SK-N-SH (cell line): ENCODE results near the gene ZNF407. TPM values are rescaled to one million over a fixed set of nuclear protein-coding genes. Genes with fewer than 3 reads are reported as not detected.
A peak's percentile ranks its signal among the peaks of the same experiment; 100 is the strongest.

ENCODE experiments used
- CTCF ChIA-PET: fragments of 300-600, 350-600 bp; formaldehyde crosslinking; extraction: SDS; loops from one replicate; lab custom pipeline; 2021; lab: Yijun Ruan, JAX
- POLR2A ChIA-PET: fragments of 350-600 bp; sonication (Branson Sonifier 250); formaldehyde crosslinking; extraction: SDS; loops from one replicate; lab custom pipeline; 2020; ENCODE audit warnings: antibody characterized with exemption, inconsistent platforms; lab: Yijun Ruan, JAX
- DNase-seq: peaks from one replicate; pipeline ENCODE4 v3.0.0; 2012
- H2AFZ ChIP-seq: fragments of 200-600 bp; sonication (generic); 2 replicates; pipeline ENCODE4 v1.8.1; 2016; ENCODE audit warnings: antibody characterized with exemption, mild to moderate bottlenecking, low read depth
- H3F3A ChIP-seq: fragments of 200-600 bp; sonication (generic); replicated peaks from 2 replicates; pipeline ENCODE3; 2016; ENCODE audit warnings: antibody characterized with exemption, mild to moderate bottlenecking; ENCODE audit not compliant: insufficient read depth
- H3K27ac ChIP-seq, 2 experiments: fragments of 200-500 bp in 1 of 2; fragments of 200-600 bp in 1 of 2; sonication (Bioruptor generic) in 1 of 2; sonication (generic), shearing (Covaris generic) in 1 of 2; 2 replicates each; pipeline versions ENCODE4 v1.5.1 to v1.6.1; 2014 to 2016; ENCODE audit warnings: low read depth in 2 of 2, inconsistent platforms in 1 of 2, low read length in 1 of 2, mild to moderate bottlenecking in 1 of 2, mixed read lengths in 1 of 2
- H3K27me3 ChIP-seq: fragments of 200-600 bp; sonication (generic), shearing (Covaris generic); 2 replicates; pipeline ENCODE4 v1.6.1; 2016; ENCODE audit warnings: mixed run types; ENCODE audit not compliant: insufficient read depth
- H3K36me3 ChIP-seq, 2 experiments: fragments of 200-500 bp in 1 of 2; fragments of 200-600 bp in 1 of 2; sonication (Bioruptor generic) in 1 of 2; sonication (generic) in 1 of 2; replicated peaks in 1 of 2; 2 replicates each; pipeline versions ENCODE3 to v1.5.1; 2014 to 2016; ENCODE audit warnings: low read length in 1 of 2, mild to moderate bottlenecking in 1 of 2; ENCODE audit not compliant: insufficient read depth in 2 of 2, control insufficient read depth in 1 of 2
- H3K4me1 ChIP-seq, 2 experiments: fragments of 200-500 bp in 1 of 2; fragments of 200-600 bp in 1 of 2; sonication (Bioruptor generic) in 1 of 2; sonication (generic), shearing (Covaris generic) in 1 of 2; 2 replicates each; pipeline versions ENCODE4 v1.5.1 to v1.6.1; 2014 to 2016; ENCODE audit warnings: low read depth in 1 of 2, low read length in 1 of 2, mixed run types in 1 of 2; ENCODE audit not compliant: insufficient read depth in 2 of 2, control insufficient read depth in 1 of 2
- H3K4me2 ChIP-seq: fragments of 200-600 bp; sonication (generic), shearing (Covaris generic); 2 replicates; pipeline ENCODE4 v1.6.1; 2017; ENCODE audit warnings: mixed run types
- H3K4me3 ChIP-seq, 2 experiments: fragments of 200-500 bp in 1 of 2; fragments of 200-600 bp in 1 of 2; sonication (Bioruptor generic) in 1 of 2; sonication (generic), shearing (Covaris generic) in 1 of 2; 2 replicates each; pipeline versions ENCODE4 v1.5.1 to v1.8.1; 2014 to 2016; ENCODE audit warnings: low read depth in 2 of 2, inconsistent platforms in 1 of 2, low read length in 1 of 2, mild to moderate bottlenecking in 1 of 2, mixed read lengths in 1 of 2, moderate library complexity in 1 of 2
- H3K79me2 ChIP-seq: fragments of 200-600 bp; sonication (generic); 2 replicates; pipeline ENCODE4 v1.8.1; 2017; ENCODE audit warnings: mild to moderate bottlenecking; ENCODE audit not compliant: insufficient read depth
- H3K9ac ChIP-seq: fragments of 200-600 bp; sonication (generic); 2 replicates; pipeline ENCODE4 v1.6.1; 2017; ENCODE audit warnings: mixed run types
- H3K9me2 ChIP-seq: fragments of 200-600 bp; sonication (generic); 2 replicates; pipeline ENCODE4 v1.6.1; 2017; ENCODE audit warnings: mixed run types
- H3K9me3 ChIP-seq: fragments of 200-600 bp; sonication (generic); 2 replicates; pipeline ENCODE4 v1.6.1; 2017; ENCODE audit warnings: mixed run types, mild to moderate bottlenecking, moderate library complexity
- H4K20me1 ChIP-seq: fragments of 200-600 bp; sonication (generic); 2 replicates; pipeline ENCODE4 v1.6.1; 2017; ENCODE audit warnings: mild to moderate bottlenecking, mixed run types; ENCODE audit not compliant: insufficient read depth
- EP300 ChIP-seq, 2 experiments: IDR thresholded peaks; 2 replicates each; pipeline versions ENCODE4 v1.4.0 to v1.6.1; 2012; ENCODE audit warnings: borderline replicate concordance in 1 of 2, low read depth in 1 of 2, low read length in 1 of 2
- EZH2phosphoT487 ChIP-seq: fragments of 200-600 bp; sonication (generic); IDR thresholded peaks from 2 replicates; pipeline ENCODE4 v1.6.1; 2017; ENCODE audit warnings: low read depth, mixed run types, mild to moderate bottlenecking, antibody characterized with exemption, moderate library complexity, borderline replicate concordance
- FOSL2 ChIP-seq: IDR thresholded peaks from 2 replicates; pipeline ENCODE4 v1.4.0; 2012; ENCODE audit warnings: low read depth, mild to moderate bottlenecking, moderate library complexity, borderline replicate concordance
- FOXM1 ChIP-seq: IDR thresholded peaks from 2 replicates; pipeline ENCODE4 v1.4.0; 2012; ENCODE audit warnings: low read depth, mild to moderate bottlenecking
- JUND ChIP-seq: IDR thresholded peaks from 2 replicates; pipeline ENCODE4 v1.4.0; 2012
- NFIC ChIP-seq: IDR thresholded peaks from 2 replicates; pipeline ENCODE4 v1.4.0; 2012; ENCODE audit warnings: borderline replicate concordance
- NRF1 ChIP-seq: IDR thresholded peaks from 2 replicates; pipeline ENCODE4 v1.6.1; 2012; ENCODE audit warnings: low read depth, mild to moderate bottlenecking, low read length
- POLR2AphosphoS5 ChIP-seq: IDR thresholded peaks from 2 replicates; pipeline ENCODE4 v1.6.1; 2012; ENCODE audit warnings: low read depth, low read length
- SMC3 ChIP-seq: IDR thresholded peaks from 2 replicates; pipeline ENCODE4 v1.6.1; 2012; ENCODE audit warnings: low read depth, low read length, improper control_type of control experiment
- TCF12 ChIP-seq: IDR thresholded peaks from 2 replicates; pipeline ENCODE4 v1.4.0; 2012
- TEAD4 ChIP-seq: IDR thresholded peaks from 2 replicates; pipeline ENCODE4 v1.4.0; 2012; ENCODE audit warnings: mild to moderate bottlenecking, borderline replicate concordance; ENCODE audit not compliant: insufficient read depth
- WGBS: methylation state at CpG from one replicate; pipeline ENCODE4 v1.1.6; 2017; ENCODE audit warnings: low lambda C conversion rate; 5-methylcytosine and 5-hydroxymethylcytosine counted together
- polyA plus RNA-seq, 3 experiments: library from polyadenylated mRNA; depleted of rRNA; stranded (reverse); fragments of >200 nt; gene quantifications; 2 replicates each; pipeline ENCODE4 v1.2.3, GENCODE V29; 2012
- TF ChIP-seq, protein P1 (sequence below): IDR thresholded peaks from 2 replicates; pipeline ENCODE4; 2012
- TF ChIP-seq, protein P2 (sequence below): IDR thresholded peaks from 2 replicates; pipeline ENCODE4 v1.6.1; 2012; ENCODE audit warnings: mild to moderate bottlenecking, low read depth, low read length, moderate library complexity
- TF ChIP-seq, protein P3 (sequence below): fragments of 200-600 bp; sonication (generic); IDR thresholded peaks from 2 replicates; pipeline ENCODE4 v1.6.1; 2017; ENCODE audit warnings: antibody characterized with exemption, mild to moderate bottlenecking, moderate library complexity

The ZNF407 gene
- polyA plus RNA-seq, 1 of the 3 experiments (the other 2 are of a cell fraction), result 2.6 TPM

DNA sequence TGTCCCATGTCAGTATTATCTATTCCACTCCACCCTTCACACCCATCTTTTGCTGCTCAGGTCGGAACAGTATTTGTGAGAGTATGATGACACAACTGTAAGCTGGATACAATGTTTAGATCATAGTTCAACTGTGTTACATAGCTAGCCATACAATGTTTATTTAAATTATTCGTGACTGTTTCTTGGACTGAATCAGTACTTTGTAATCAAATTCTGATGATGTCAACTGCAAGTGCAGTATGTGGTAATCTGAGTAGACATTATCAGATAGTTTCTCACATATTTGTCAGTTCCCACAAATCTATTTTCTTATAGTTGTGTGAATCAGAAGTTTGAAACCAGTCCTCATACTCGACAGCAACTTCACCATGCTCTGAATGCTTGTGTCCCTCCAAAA, 177.6 kb downstream of the ZNF407 start:
- H4K20me1 ChIP-seq, result no peaks in the 10 kb centered on the region
- no peaks in the 10 kb centered on the region for H3K9me2 ChIP-seq
- no peaks in the 10 kb centered on the region for H3K79me2 ChIP-seq
- H3K4me2 ChIP-seq, result no peak overlapping the region
- no peak overlapping the region for H2AFZ ChIP-seq
- no peak overlapping the region for H3K9ac ChIP-seq
- ChIA-PET CTCF (no interaction called here), POLR2A (no interaction called here)
- H3K36me3 ChIP-seq, result no peaks in the 10 kb centered on the region
- peak overlapping the region in 1 of 2 experiments; percentile 39; a peak in 2 of 4 replicates for H3K27ac ChIP-seq
- peaks cover 14% of the 10 kb centered on the region for H3F3A ChIP-seq
- no peaks in the 10 kb centered on the region for H3K27me3 ChIP-seq
- H3K4me3 ChIP-seq, result no peak overlapping the region
- TF ChIP-seq SMC3 (no peak), NFIC (peak; percentile 81), EP300 (IDR thresholded peaks at IDR 0.05; ENCODE audit: borderline replicate concordance in 1 of 2, low read depth in 1 of 2, low read length in 1 of 2) (peak in 1 of 2 experiments; percentile 55; a peak in 1 of 4 replicates), TCF12 (peak; percentile 82), POLR2AphosphoS5 (peak; percentile 44; the same call in 1 of the 2 replicates), JUND (peak; percentile 67), TEAD4 (peak; percentile 30; the same call in 1 of the 2 replicates), NRF1 (no peak)
- TF ChIP-seq, protein P1, sequence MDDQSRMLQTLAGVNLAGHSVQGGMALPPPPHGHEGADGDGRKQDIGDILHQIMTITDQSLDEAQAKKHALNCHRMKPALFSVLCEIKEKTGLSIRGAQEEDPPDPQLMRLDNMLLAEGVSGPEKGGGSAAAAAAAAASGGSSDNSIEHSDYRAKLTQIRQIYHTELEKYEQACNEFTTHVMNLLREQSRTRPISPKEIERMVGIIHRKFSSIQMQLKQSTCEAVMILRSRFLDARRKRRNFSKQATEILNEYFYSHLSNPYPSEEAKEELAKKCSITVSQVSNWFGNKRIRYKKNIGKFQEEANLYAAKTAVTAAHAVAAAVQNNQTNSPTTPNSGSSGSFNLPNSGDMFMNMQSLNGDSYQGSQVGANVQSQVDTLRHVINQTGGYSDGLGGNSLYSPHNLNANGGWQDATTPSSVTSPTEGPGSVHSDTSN, result peak; percentile 92
- TF ChIP-seq, protein P2, sequence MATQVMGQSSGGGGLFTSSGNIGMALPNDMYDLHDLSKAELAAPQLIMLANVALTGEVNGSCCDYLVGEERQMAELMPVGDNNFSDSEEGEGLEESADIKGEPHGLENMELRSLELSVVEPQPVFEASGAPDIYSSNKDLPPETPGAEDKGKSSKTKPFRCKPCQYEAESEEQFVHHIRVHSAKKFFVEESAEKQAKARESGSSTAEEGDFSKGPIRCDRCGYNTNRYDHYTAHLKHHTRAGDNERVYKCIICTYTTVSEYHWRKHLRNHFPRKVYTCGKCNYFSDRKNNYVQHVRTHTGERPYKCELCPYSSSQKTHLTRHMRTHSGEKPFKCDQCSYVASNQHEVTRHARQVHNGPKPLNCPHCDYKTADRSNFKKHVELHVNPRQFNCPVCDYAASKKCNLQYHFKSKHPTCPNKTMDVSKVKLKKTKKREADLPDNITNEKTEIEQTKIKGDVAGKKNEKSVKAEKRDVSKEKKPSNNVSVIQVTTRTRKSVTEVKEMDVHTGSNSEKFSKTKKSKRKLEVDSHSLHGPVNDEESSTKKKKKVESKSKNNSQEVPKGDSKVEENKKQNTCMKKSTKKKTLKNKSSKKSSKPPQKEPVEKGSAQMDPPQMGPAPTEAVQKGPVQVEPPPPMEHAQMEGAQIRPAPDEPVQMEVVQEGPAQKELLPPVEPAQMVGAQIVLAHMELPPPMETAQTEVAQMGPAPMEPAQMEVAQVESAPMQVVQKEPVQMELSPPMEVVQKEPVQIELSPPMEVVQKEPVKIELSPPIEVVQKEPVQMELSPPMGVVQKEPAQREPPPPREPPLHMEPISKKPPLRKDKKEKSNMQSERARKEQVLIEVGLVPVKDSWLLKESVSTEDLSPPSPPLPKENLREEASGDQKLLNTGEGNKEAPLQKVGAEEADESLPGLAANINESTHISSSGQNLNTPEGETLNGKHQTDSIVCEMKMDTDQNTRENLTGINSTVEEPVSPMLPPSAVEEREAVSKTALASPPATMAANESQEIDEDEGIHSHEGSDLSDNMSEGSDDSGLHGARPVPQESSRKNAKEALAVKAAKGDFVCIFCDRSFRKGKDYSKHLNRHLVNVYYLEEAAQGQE, result no peak
- TF ChIP-seq, all 33 proteins: peak for 7
- Histone ChIP-seq H3K4me1 (no peaks in the 10 kb centered on the region; a peak in 2 of 4 replicates), H3K9me3 (no peaks in the 10 kb centered on the region)
- no peak for DNase-seq
- WGBS, result 56% methylated on average over 3 of the region's 3 CpGs

DNA sequence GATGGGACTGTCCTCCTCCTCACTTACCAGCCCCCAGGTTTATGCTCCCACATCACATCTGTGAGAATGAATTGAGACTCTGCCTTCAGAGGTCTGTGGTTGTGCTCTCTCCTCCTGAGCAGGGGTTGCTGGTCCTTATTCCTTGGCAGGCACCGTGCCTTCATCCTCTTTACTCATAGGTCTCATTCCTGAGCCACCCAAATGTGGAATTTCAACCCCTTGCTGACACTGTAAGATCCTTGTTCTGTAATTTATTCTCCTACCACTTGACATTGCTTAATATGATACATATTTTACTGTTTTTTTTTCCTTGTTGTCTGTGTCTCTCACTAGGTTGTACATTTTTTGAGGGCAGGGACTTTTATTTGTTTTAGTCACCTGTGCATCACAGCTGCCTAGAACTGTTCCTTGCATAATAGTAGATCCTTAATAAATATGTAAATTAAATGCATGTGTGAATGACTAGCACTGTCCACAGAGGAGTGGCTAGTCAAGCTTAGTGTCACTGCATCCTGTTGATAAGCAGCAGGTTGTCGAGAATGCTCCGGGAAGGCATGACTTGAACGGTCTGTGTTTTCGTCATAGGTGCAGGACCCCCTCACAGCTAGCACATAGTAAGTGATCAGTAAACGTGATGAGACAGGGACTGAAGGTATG, 180.6 kb downstream of the ZNF407 start:
- H3K9ac ChIP-seq, result no peak overlapping the region
- H4K20me1 ChIP-seq, result no peaks in the 10 kb centered on the region
- no peaks in the 10 kb centered on the region for H3K9me3 ChIP-seq
- H2AFZ ChIP-seq, result no peak overlapping the region
- H3K36me3 ChIP-seq, result peaks cover 0 to 3% of the 10 kb centered on the region in 2 experiments
- H3K4me1 ChIP-seq, result no peaks in the 10 kb centered on the region; a peak in 2 of 4 replicates
- no peak overlapping the region for H3K4me2 ChIP-seq
- no peaks in the 10 kb centered on the region for H3K27me3 ChIP-seq
- no peak overlapping the region; a peak in 1 of 4 replicates for H3K27ac ChIP-seq
- H3K9me2 ChIP-seq, result no peaks in the 10 kb centered on the region; the same call in 1 of the 2 replicates
- H3K79me2 ChIP-seq, result no peaks in the 10 kb centered on the region
- H3K4me3 ChIP-seq, result no peak overlapping the region
- 98% methylated on average over 6 of the region's 6 CpGs for WGBS
- CTCF ChIA-PET, result no interaction called here
- peaks cover 14% of the 10 kb centered on the region for H3F3A ChIP-seq
- POLR2A ChIA-PET, result no interaction called here
- DNase-seq, result no peak
- TF ChIP-seq, protein P2, result no peak
- TF ChIP-seq, protein P3, sequence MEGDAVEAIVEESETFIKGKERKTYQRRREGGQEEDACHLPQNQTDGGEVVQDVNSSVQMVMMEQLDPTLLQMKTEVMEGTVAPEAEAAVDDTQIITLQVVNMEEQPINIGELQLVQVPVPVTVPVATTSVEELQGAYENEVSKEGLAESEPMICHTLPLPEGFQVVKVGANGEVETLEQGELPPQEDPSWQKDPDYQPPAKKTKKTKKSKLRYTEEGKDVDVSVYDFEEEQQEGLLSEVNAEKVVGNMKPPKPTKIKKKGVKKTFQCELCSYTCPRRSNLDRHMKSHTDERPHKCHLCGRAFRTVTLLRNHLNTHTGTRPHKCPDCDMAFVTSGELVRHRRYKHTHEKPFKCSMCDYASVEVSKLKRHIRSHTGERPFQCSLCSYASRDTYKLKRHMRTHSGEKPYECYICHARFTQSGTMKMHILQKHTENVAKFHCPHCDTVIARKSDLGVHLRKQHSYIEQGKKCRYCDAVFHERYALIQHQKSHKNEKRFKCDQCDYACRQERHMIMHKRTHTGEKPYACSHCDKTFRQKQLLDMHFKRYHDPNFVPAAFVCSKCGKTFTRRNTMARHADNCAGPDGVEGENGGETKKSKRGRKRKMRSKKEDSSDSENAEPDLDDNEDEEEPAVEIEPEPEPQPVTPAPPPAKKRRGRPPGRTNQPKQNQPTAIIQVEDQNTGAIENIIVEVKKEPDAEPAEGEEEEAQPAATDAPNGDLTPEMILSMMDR, result no peak
- TF ChIP-seq EZH2phosphoT487, result no peak
- TF ChIP-seq FOXM1, result no peak
- TF ChIP-seq, protein P1, result no peak
- TF ChIP-seq FOSL2, result no peak
